ENCODE results near the gene P2RX6. TPM values are rescaled to one million over a fixed set of nuclear protein-coding genes. Genes with fewer than 3 reads are reported as not detected.

P2RX6 gene
- polyA plus RNA-seq, 1 experiment: 2.0 TPM

- TF ChIP-seq CTCF (IDR thresholded peaks at IDR 0.05; ENCODE audit: insufficient read depth, low read depth, low read length): no peak
- Histone ChIP-seq H3K36me3 (ENCODE audit: control insufficient read depth, insufficient read depth, low read length) (peaks cover 35% of the 10 kb centered on the region), H3K27me3 (ENCODE audit: control insufficient read depth, insufficient read depth, low read length) (no peaks in the 10 kb centered on the region), H3K4me3 (ENCODE audit: low read depth, low read length) (no peak overlapping the region)
- DNase-seq (ENCODE audit: low read depth): no peak
- POLR2A ChIA-PET: no interaction called here
- CTCF ChIA-PET: interaction anchor here (1.2 to 2.1 kb wide), 5 partner anchors 9 to 113 kb away, joined by 3 to 5 read pairs (median 4); partner anchors contain the start of gene LZTR1
Observed at GRCh38 chr22:20990184-20991180, 24.5 kb upstream of the P2RX6 start.

- peaks cover 35% of the 10 kb centered on the region for H3K36me3 ChIP-seq (ENCODE audit: control insufficient read depth, insufficient read depth, low read length)
Observed at GRCh38 chr22:20991252-20992055, 23.5 kb upstream of the P2RX6 start.

GRCh38 chr22:20992056-20992442 is 22.9 kb upstream of the P2RX6 start:
- no peak for DNase-seq (ENCODE audit: low read depth)
- CTCF ChIA-PET: interaction anchor here (1.5 kb wide), 1 partner anchor 111 kb away, joined by 5 read pairs; no protein-coding TSS in a partner anchor
- H3K27me3 ChIP-seq (ENCODE audit: control insufficient read depth, insufficient read depth, low read length): no peaks in the 10 kb centered on the region
- POLR2A ChIA-PET: no interaction called here
- no peak for TF ChIP-seq CTCF (IDR thresholded peaks at IDR 0.05; ENCODE audit: insufficient read depth, low read depth, low read length)
- no peak overlapping the region for H3K4me3 ChIP-seq (ENCODE audit: low read depth, low read length)
- peaks cover 39% of the 10 kb centered on the region for H3K36me3 ChIP-seq (ENCODE audit: control insufficient read depth, insufficient read depth, low read length)

More at GRCh38 chr22:20991252-20992055, 23.5 kb upstream of the P2RX6 start:
- no peak for TF ChIP-seq CTCF (IDR thresholded peaks at IDR 0.05; ENCODE audit: insufficient read depth, low read depth, low read length)
- H3K27me3 ChIP-seq (ENCODE audit: control insufficient read depth, insufficient read depth, low read length): no peaks in the 10 kb centered on the region
- ChIA-PET CTCF (interaction anchor here (1.5 to 2.1 kb wide), 2 partner anchors 10 to 111 kb away, joined by 5 read pairs; partner anchors contain the start of gene LZTR1), POLR2A (no interaction called here)
- H3K4me3 ChIP-seq (ENCODE audit: low read depth, low read length): no peak overlapping the region
- DNase-seq (ENCODE audit: low read depth): no peak

GRCh38 chr22:20992456-20993303 is 22.3 kb upstream of the P2RX6 start:
- H3K36me3 ChIP-seq (ENCODE audit: control insufficient read depth, insufficient read depth, low read length): peaks cover 37% of the 10 kb centered on the region

More at GRCh38 chr22:20992456-20993303, 22.3 kb upstream of the P2RX6 start:
- TF ChIP-seq CTCF (IDR thresholded peaks at IDR 0.05; ENCODE audit: insufficient read depth, low read depth, low read length): no peak
- POLR2A ChIA-PET: no interaction called here
- H3K27me3 ChIP-seq (ENCODE audit: control insufficient read depth, insufficient read depth, low read length): no peaks in the 10 kb centered on the region
- no peak overlapping the region for H3K4me3 ChIP-seq (ENCODE audit: low read depth, low read length)
- CTCF ChIA-PET: interaction anchor here (1.2 kb wide), 1 partner anchor 107 kb away, joined by 3 read pairs; no protein-coding TSS in a partner anchor
- no peak for DNase-seq (ENCODE audit: low read depth)
